Right atrium auricular region (tissue), 2 donors: Measurements from ENCODE around the gene HVCN1. TPM values are rescaled to one million over a fixed set of nuclear protein-coding genes. Genes with fewer than 3 reads are reported as not detected.

Source experiments
- DNase-seq: peaks from one replicate; pipeline ENCODE4 v3.0.0-alpha.2; 2019; ENCODE audit warnings: low spot score
- H3K27ac ChIP-seq, 2 donors: fragments of 200-600 bp; sonication (generic); 1 replicate in 1 of 2; 2 replicates in 1 of 2; pipeline ENCODE4 v1.5.1; 2016 to 2019
- H3K27me3 ChIP-seq, 2 donors: fragments of 200-600 bp; sonication (generic); one replicate each; pipeline versions ENCODE4 v1.5.1 to v1.6.0; 2017 to 2019
- H3K36me3 ChIP-seq: fragments of 200-600 bp; sonication (generic); one replicate; pipeline ENCODE4 v1.5.1; 2016
- H3K4me1 ChIP-seq, 2 donors: fragments of 200-600 bp; sonication (generic); one replicate each; pipeline versions ENCODE4 v1.5.1 to v1.6.0; 2017 to 2019
- H3K4me3 ChIP-seq, 2 donors: fragments of 200-600 bp; sonication (generic); 1 replicate in 1 of 2; 2 replicates in 1 of 2; pipeline ENCODE4 v1.5.1; 2017 to 2019; ENCODE audit warnings: mild to moderate bottlenecking in 1 of 2, moderate library complexity in 1 of 2
- H3K9me3 ChIP-seq, 2 donors: fragments of 200-600 bp; sonication (generic); one replicate each; pipeline ENCODE4 v1.5.1; 2019
- CTCF ChIP-seq, 2 donors: fragments of 200-600 bp; sonication (generic); IDR thresholded peaks; one replicate each; pipeline ENCODE4 v1.5.1; 2019; ENCODE audit warnings: antibody characterized with exemption in 2 of 2
- total RNA-seq, 2 donors: library from RNA; depleted of rRNA; stranded (reverse); fragments of >200 nt; gene quantifications; one replicate each; pipeline ENCODE4 v1.1.0, GENCODE V29; 2016

HVCN1 gene
- total RNA-seq, 2 donors from 2014 or later: 21.7 to 24.1 TPM

GRCh38 chr12:110622582-110622981 is 66.3 kb downstream of the HVCN1 start:
- no peak for TF ChIP-seq CTCF (IDR thresholded peaks at IDR 0.05)
- H3K4me3 ChIP-seq: no peak overlapping the region
- H3K36me3 ChIP-seq: peaks cover 7% of the 10 kb centered on the region
- no peak for DNase-seq
- H3K4me1 ChIP-seq: no peaks in the 10 kb centered on the region
- H3K9me3 ChIP-seq: no peaks in the 10 kb centered on the region
- H3K27ac ChIP-seq: no peak overlapping the region
- H3K27me3 ChIP-seq: no peaks in the 10 kb centered on the region

- Histone ChIP-seq H3K36me3 (no peaks in the 10 kb centered on the region), H3K4me1 (peaks cover 0 to 3% of the 10 kb centered on the region in 2 donors), H3K4me3 (no peak overlapping the region), H3K27me3 (no peaks in the 10 kb centered on the region), H3K27ac (no peak overlapping the region), H3K9me3 (no peaks in the 10 kb centered on the region)
- no peak for TF ChIP-seq CTCF (IDR thresholded peaks at IDR 0.05)
- DNase-seq: no peak
Measured at GRCh38 chr12:110619534-110619953, 69.4 kb downstream of the HVCN1 start.

GRCh38 chr12:110616471-110617115 is 72.3 kb downstream of the HVCN1 start:
- no peak overlapping the region for H3K4me3 ChIP-seq
- no peaks in the 10 kb centered on the region for H3K9me3 ChIP-seq
- no peak for TF ChIP-seq CTCF (IDR thresholded peaks at IDR 0.05)
- H3K36me3 ChIP-seq: no peaks in the 10 kb centered on the region
- no peak overlapping the region for H3K27ac ChIP-seq
- H3K27me3 ChIP-seq: no peaks in the 10 kb centered on the region
- peaks cover 0 to 5% of the 10 kb centered on the region in 2 donors for H3K4me1 ChIP-seq
- no peak for DNase-seq

- Histone ChIP-seq H3K27me3 (no peaks in the 10 kb centered on the region), H3K9me3 (no peaks in the 10 kb centered on the region), H3K36me3 (no peaks in the 10 kb centered on the region), H3K4me3 (no peak overlapping the region), H3K4me1 (peaks cover 0 to 5% of the 10 kb centered on the region in 2 donors), H3K27ac (no peak overlapping the region)
- no peak for TF ChIP-seq CTCF (IDR thresholded peaks at IDR 0.05)
- no peak for DNase-seq
Measured at GRCh38 chr12:110615171-110615570, 73.7 kb downstream of the HVCN1 start.

GRCh38 chr12:110613771-110614684 is 74.9 kb downstream of the HVCN1 start, which contains the start of gene TCTN1:
TCTN1 (plus strand) TSS chr12:110614129; CDS start chr12:110614183, 54 bp downstream.
- peak within 1 kb of the TSS; percentile 74 to 76 for H3K27ac ChIP-seq

More at GRCh38 chr12:110613771-110614684, 74.9 kb downstream of the HVCN1 start, which contains the start of gene TCTN1:
- peak in 1 of 2 donors; percentile 27 for TF ChIP-seq CTCF (IDR thresholded peaks at IDR 0.05)
- DNase-seq: peak; percentile 95
- H3K4me3 ChIP-seq: peak within 1 kb of the TSS; percentile 41 to 71
- no peaks in the 10 kb centered on the region for H3K9me3 ChIP-seq
- no peaks in the 10 kb centered on the region for H3K27me3 ChIP-seq
- H3K4me1 ChIP-seq: peaks cover 0 to 5% of the 10 kb centered on the region in 2 donors
- no peaks in the 10 kb centered on the region for H3K36me3 ChIP-seq
